IPS-20b (cell line): ENCODE data around the gene CYP2C8.

Experiments used
- H3K27ac ChIP-seq: one replicate; pipeline ENCODE4 v1.5.1; 2013; ENCODE audit warnings: low read length
- H3K27me3 ChIP-seq: 2 replicates; pipeline ENCODE4 v1.6.1; 2013; ENCODE audit warnings: mild to moderate bottlenecking, low read length, inconsistent platforms; ENCODE audit not compliant: insufficient read depth
- H3K36me3 ChIP-seq: 2 replicates; pipeline ENCODE4 v1.6.1; 2013; ENCODE audit warnings: low read depth, mild to moderate bottlenecking, inconsistent platforms, low read length, moderate library complexity; ENCODE audit not compliant: insufficient read depth
- H3K4me1 ChIP-seq: 2 replicates; pipeline ENCODE4 v1.6.1; 2013; ENCODE audit warnings: mild to moderate bottlenecking, control low read depth, inconsistent platforms, low read length, moderate library complexity; ENCODE audit not compliant: insufficient read depth
- H3K4me3 ChIP-seq: 2 replicates; pipeline ENCODE4 v1.5.1; 2013; ENCODE audit warnings: mild to moderate bottlenecking, low read length, inconsistent platforms
- H3K9ac ChIP-seq: 2 replicates; pipeline ENCODE4 v1.6.1; 2013; ENCODE audit warnings: low read depth, mild to moderate bottlenecking, inconsistent platforms, low read length, moderate library complexity
- H3K9me3 ChIP-seq: 2 replicates; pipeline ENCODE4 v1.6.1; 2013; ENCODE audit warnings: mild to moderate bottlenecking, low read depth, low read length, inconsistent platforms; ENCODE audit not compliant: insufficient read depth

The CYP2C8 gene

GRCh38 chr10:95039281-95039680, 30.0 kb downstream of the CYP2C8 start:
- no peak overlapping the region for H3K9ac ChIP-seq
- H3K27me3 ChIP-seq: no peaks in the 10 kb centered on the region
- H3K4me1 ChIP-seq: peaks cover 4% of the 10 kb centered on the region; the same call in 1 of the 2 replicates
- H3K27ac ChIP-seq: no peak overlapping the region
- no peaks in the 10 kb centered on the region for H3K9me3 ChIP-seq
- no peak overlapping the region for H3K4me3 ChIP-seq
- no peaks in the 10 kb centered on the region for H3K36me3 ChIP-seq

- no peaks in the 10 kb centered on the region for H3K27me3 ChIP-seq
- H3K4me1 ChIP-seq: peaks cover 4% of the 10 kb centered on the region; the same call in 1 of the 2 replicates
- no peak overlapping the region for H3K27ac ChIP-seq
- no peak overlapping the region for H3K9ac ChIP-seq
- H3K36me3 ChIP-seq: no peaks in the 10 kb centered on the region
- H3K4me3 ChIP-seq: no peak overlapping the region
- H3K9me3 ChIP-seq: no peaks in the 10 kb centered on the region
Measured at GRCh38 chr10:95035332-95036295, 33.7 kb downstream of the CYP2C8 start.

GRCh38 chr10:95034401-95034800, 34.9 kb downstream of the CYP2C8 start:
- H3K27ac ChIP-seq: no peak overlapping the region
- H3K4me3 ChIP-seq: no peak overlapping the region
- H3K36me3 ChIP-seq: no peaks in the 10 kb centered on the region
- H3K9me3 ChIP-seq: no peaks in the 10 kb centered on the region
- H3K4me1 ChIP-seq: no peaks in the 10 kb centered on the region
- no peak overlapping the region for H3K9ac ChIP-seq
- no peaks in the 10 kb centered on the region for H3K27me3 ChIP-seq

GRCh38 chr10:95031656-95032055, 37.6 kb downstream of the CYP2C8 start:
- H3K4me3 ChIP-seq: no peak overlapping the region
- no peak overlapping the region for H3K9ac ChIP-seq
- no peaks in the 10 kb centered on the region for H3K9me3 ChIP-seq
- no peaks in the 10 kb centered on the region for H3K36me3 ChIP-seq
- no peak overlapping the region for H3K27ac ChIP-seq
- no peaks in the 10 kb centered on the region for H3K4me1 ChIP-seq
- no peaks in the 10 kb centered on the region for H3K27me3 ChIP-seq

GRCh38 chr10:95026461-95026860, 42.8 kb downstream of the CYP2C8 start:
- Histone ChIP-seq H3K9ac (no peak overlapping the region), H3K27me3 (no peaks in the 10 kb centered on the region), H3K4me3 (no peak overlapping the region), H3K27ac (no peak overlapping the region), H3K9me3 (no peaks in the 10 kb centered on the region), H3K36me3 (no peaks in the 10 kb centered on the region), H3K4me1 (no peaks in the 10 kb centered on the region)

- H3K4me3 ChIP-seq: peak overlapping the region; percentile 47
- H3K9me3 ChIP-seq: 0 out of 2 replicates have a peak, but pooled peaks cover 8% of the 10 kb centered on the region
- no peak overlapping the region for H3K9ac ChIP-seq
- peaks cover 15% of the 10 kb centered on the region for H3K4me1 ChIP-seq
- no peak overlapping the region for H3K27ac ChIP-seq
- no peaks in the 10 kb centered on the region for H3K36me3 ChIP-seq
- no peaks in the 10 kb centered on the region for H3K27me3 ChIP-seq
Measured at GRCh38 chr10:94997741-94998174, 71.5 kb downstream of the CYP2C8 start.

GRCh38 chr10:94992811-94993210, 76.5 kb downstream of the CYP2C8 start:
- Histone ChIP-seq H3K36me3 (no peaks in the 10 kb centered on the region), H3K9me3 (peaks cover 23% of the 10 kb centered on the region), H3K27me3 (no peaks in the 10 kb centered on the region), H3K9ac (no peak overlapping the region), H3K27ac (no peak overlapping the region), H3K4me1 (peaks cover 9% of the 10 kb centered on the region), H3K4me3 (no peak overlapping the region)

- no peak overlapping the region for H3K9ac ChIP-seq
- H3K4me3 ChIP-seq: no peak overlapping the region
- H3K4me1 ChIP-seq: no peaks in the 10 kb centered on the region
- H3K9me3 ChIP-seq: peaks cover 23% of the 10 kb centered on the region
- H3K36me3 ChIP-seq: no peaks in the 10 kb centered on the region
- no peaks in the 10 kb centered on the region for H3K27me3 ChIP-seq
- no peak overlapping the region for H3K27ac ChIP-seq
Measured at GRCh38 chr10:94991243-94991888, 77.9 kb downstream of the CYP2C8 start.

- no peaks in the 10 kb centered on the region for H3K4me1 ChIP-seq
- no peaks in the 10 kb centered on the region for H3K27me3 ChIP-seq
- peaks cover 23% of the 10 kb centered on the region for H3K9me3 ChIP-seq
- no peak overlapping the region for H3K4me3 ChIP-seq
- no peak overlapping the region for H3K9ac ChIP-seq
- H3K36me3 ChIP-seq: no peaks in the 10 kb centered on the region
- no peak overlapping the region for H3K27ac ChIP-seq
Measured at GRCh38 chr10:94989192-94989591, 80.1 kb downstream of the CYP2C8 start.
